SIG-M5 (cell line): ENCODE data around the gene MGLL.

Experiments used
- DNase-seq: peaks from one replicate; lab custom pipeline; 2025; lab: John Stamatoyannopoulos, UW

The MGLL gene

GRCh38 chr3:127822041-127822681 lies at the start of gene MGLL:
TSS of gene MGLL (minus strand) at chr3:127822515. CDS start at chr3:127822318, 197 bp downstream.
- no peak for DNase-seq

GRCh38 chr3:127870156-127870555 lies 47.8 kb upstream of the MGLL start:
- no peak for DNase-seq

- no peak for DNase-seq
These were observed 45.7 kb upstream of the MGLL start for GRCh38 chr3:127867986-127868385.

GRCh38 chr3:127867412-127867811 lies 45.1 kb upstream of the MGLL start:
- DNase-seq, result no peak

- no peak for DNase-seq
These were observed 43.6 kb upstream of the MGLL start for GRCh38 chr3:127865941-127866340.

- no peak for DNase-seq
These were observed 37.9 kb upstream of the MGLL start for GRCh38 chr3:127860211-127860696.

GRCh38 chr3:127859730-127860129 lies 37.4 kb upstream of the MGLL start:
- DNase-seq, result no peak

- no peak for DNase-seq
These were observed 36.6 kb upstream of the MGLL start for GRCh38 chr3:127858937-127859336.

GRCh38 chr3:127858521-127858920 lies 36.2 kb upstream of the MGLL start:
- DNase-seq, result no peak

GRCh38 chr3:127857333-127857732 lies 35.0 kb upstream of the MGLL start:
- no peak for DNase-seq

GRCh38 chr3:127856801-127857200 lies 34.5 kb upstream of the MGLL start:
- DNase-seq, result no peak

GRCh38 chr3:127855246-127855645 lies 32.9 kb upstream of the MGLL start:
- no peak for DNase-seq

GRCh38 chr3:127853681-127854080 lies 31.4 kb upstream of the MGLL start:
- no peak for DNase-seq

- DNase-seq, result no peak
These were observed 29.6 kb upstream of the MGLL start for GRCh38 chr3:127851899-127852298.

GRCh38 chr3:127849368-127849767 lies 27.1 kb upstream of the MGLL start:
- DNase-seq, result no peak

GRCh38 chr3:127848131-127849129 lies 26.1 kb upstream of the MGLL start:
- DNase-seq, result no peak

- DNase-seq, result no peak
These were observed 25.0 kb upstream of the MGLL start for GRCh38 chr3:127847236-127847720.

GRCh38 chr3:127846576-127846975 lies 24.3 kb upstream of the MGLL start:
- DNase-seq, result no peak

GRCh38 chr3:127844326-127844942 lies 22.1 kb upstream of the MGLL start:
- DNase-seq, result no peak

- no peak for DNase-seq
These were observed 18.4 kb upstream of the MGLL start for GRCh38 chr3:127840671-127841070.

- no peak for DNase-seq
These were observed 16.8 kb upstream of the MGLL start for GRCh38 chr3:127839099-127839498.
